Lower lobe of right lung (tissue), 2 donors: Measurements from ENCODE around the gene MYLK. TPM values are rescaled to one million over a fixed set of nuclear protein-coding genes. Genes with fewer than 3 reads are reported as not detected.
"Not testable (repeated sequence)": the region's sequence is repeated elsewhere in the genome, so short reads cannot be mapped to it uniquely, and the experiment has no call there.

Source experiments
- ATAC-seq, 2 donors: fragments of 200-7000 bp; cut with Tn5 transposase; one replicate each; pipeline ENCODE4 v1.9.1; 2020 to 2022; ENCODE audit warnings: mild to moderate bottlenecking in 2 of 2, moderate library complexity in 2 of 2
- DNase-seq: peaks from one replicate; pipeline ENCODE4 v3.0.0-alpha.2; 2020
- H3K27ac ChIP-seq: fragments of 200-600 bp; one replicate; pipeline ENCODE4 v1.8.0; 2022
- H3K27me3 ChIP-seq: fragments of 200-600 bp; one replicate; pipeline ENCODE4 v1.8.0; 2022; ENCODE audit warnings: low read depth
- H3K36me3 ChIP-seq: fragments of 200-600 bp; one replicate; pipeline ENCODE4 v1.8.0; 2022; ENCODE audit warnings: mild to moderate bottlenecking
- H3K4me1 ChIP-seq: fragments of 200-600 bp; one replicate; pipeline ENCODE4 v1.8.0; 2022
- H3K4me3 ChIP-seq: fragments of 200-600 bp; one replicate; pipeline ENCODE4 v1.8.0; 2022; ENCODE audit warnings: mild to moderate bottlenecking
- H3K9me3 ChIP-seq: fragments of 200-600 bp; one replicate; pipeline ENCODE4 v1.8.0; 2022
- intact Hi-C: fragments of 100-400 bp; cut with DNase I; formaldehyde crosslinking; loops from one replicate; pipeline ENCODE4 v1.11.0; 2022
- total RNA-seq: library from RNA; stranded (reverse); fragmentation: NEBNext Ultra II Directional; extraction: Animal tissue kit (Norgen Biotek cat#: 25700); gene quantifications from one replicate; pipeline ENCODE4 v1.2.1, GENCODE V29; 2021
- TF ChIP-seq, protein P1 (sequence below): fragments of 200-600 bp; IDR thresholded peaks from one replicate; pipeline ENCODE4 v1.8.0; 2022; ENCODE audit warnings: antibody characterized with exemption, mild to moderate bottlenecking
- donor health status: DM: no; HTN: yes; CAD: no; lungs with severe emphysema.

The MYLK gene
- total RNA-seq, 1 donor from 2014 or later = 156 TPM

GRCh38 chr3:123606527-123606926, 277.6 kb downstream of the MYLK start:
- TF ChIP-seq, protein P1, sequence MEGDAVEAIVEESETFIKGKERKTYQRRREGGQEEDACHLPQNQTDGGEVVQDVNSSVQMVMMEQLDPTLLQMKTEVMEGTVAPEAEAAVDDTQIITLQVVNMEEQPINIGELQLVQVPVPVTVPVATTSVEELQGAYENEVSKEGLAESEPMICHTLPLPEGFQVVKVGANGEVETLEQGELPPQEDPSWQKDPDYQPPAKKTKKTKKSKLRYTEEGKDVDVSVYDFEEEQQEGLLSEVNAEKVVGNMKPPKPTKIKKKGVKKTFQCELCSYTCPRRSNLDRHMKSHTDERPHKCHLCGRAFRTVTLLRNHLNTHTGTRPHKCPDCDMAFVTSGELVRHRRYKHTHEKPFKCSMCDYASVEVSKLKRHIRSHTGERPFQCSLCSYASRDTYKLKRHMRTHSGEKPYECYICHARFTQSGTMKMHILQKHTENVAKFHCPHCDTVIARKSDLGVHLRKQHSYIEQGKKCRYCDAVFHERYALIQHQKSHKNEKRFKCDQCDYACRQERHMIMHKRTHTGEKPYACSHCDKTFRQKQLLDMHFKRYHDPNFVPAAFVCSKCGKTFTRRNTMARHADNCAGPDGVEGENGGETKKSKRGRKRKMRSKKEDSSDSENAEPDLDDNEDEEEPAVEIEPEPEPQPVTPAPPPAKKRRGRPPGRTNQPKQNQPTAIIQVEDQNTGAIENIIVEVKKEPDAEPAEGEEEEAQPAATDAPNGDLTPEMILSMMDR = no peak
- Histone ChIP-seq H3K9me3 (no peaks in the 10 kb centered on the region), H3K4me1 (no peaks in the 10 kb centered on the region), H3K27me3 (no peaks in the 10 kb centered on the region), H3K4me3 (no peak overlapping the region), H3K36me3 (peaks cover 5% of the 10 kb centered on the region), H3K27ac (no peak overlapping the region)
- DNase-seq = no peak
- intact Hi-C loops = no loop called here
- ATAC-seq = no peak

DNA sequence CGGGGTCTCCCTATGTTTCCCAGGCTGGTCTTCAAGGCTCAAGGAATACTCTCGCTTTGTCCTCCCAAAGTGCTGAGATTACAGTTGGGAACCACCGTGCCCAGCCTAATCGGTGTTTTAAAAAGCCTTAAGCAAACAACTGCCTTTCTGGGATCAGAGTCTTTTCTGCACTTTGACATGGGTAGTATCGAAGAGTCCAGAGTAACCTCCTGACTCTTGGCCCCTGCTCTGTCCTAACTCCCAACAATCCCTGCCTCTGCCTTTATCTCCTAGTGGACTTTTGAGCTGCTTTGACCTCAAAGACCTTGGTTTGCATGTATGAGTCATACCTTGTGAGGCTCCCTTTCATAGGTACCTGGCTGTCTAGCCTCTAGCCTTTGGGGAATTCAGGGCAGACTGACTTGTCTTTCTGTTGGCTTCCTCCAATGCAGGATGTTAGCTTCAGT, 278.3 kb downstream of the MYLK start:
- Histone ChIP-seq H3K36me3 (no peaks in the 10 kb centered on the region), H3K4me3 (no peak overlapping the region), H3K27ac (peak overlapping the region; percentile 14), H3K4me1 (no peaks in the 10 kb centered on the region), H3K9me3 (no peaks in the 10 kb centered on the region), H3K27me3 (no peaks in the 10 kb centered on the region)
- ATAC-seq (peak; percentile 47 to 71), DNase-seq (no peak)
- intact Hi-C loops = no loop called here
- TF ChIP-seq, protein P1 = no peak

DNA sequence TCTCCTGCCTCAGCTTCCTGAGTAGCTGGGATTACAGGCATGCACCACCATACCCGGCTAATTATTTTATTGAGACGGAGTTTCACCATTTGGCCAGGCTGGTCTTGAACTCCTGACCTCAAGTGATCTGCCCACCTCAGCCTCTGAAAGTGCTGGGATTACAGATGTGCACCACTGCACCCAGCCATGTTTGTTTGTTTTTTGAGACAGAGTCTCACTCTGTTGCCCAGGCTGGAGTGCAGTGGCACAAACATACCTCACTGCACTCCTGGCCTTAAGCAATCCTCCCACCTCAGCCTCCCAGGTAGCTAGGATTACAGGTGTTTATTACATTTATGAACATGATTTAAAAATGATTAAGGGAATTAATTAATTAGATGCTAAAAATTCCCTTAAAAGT, 281.0 kb downstream of the MYLK start:
- H3K9me3 ChIP-seq, intact Hi-C loops, H3K4me3 ChIP-seq, ATAC-seq, H3K36me3 ChIP-seq, DNase-seq, H3K4me1 ChIP-seq, H3K27me3 ChIP-seq, H3K27ac ChIP-seq: not testable (repeated sequence)

DNA sequence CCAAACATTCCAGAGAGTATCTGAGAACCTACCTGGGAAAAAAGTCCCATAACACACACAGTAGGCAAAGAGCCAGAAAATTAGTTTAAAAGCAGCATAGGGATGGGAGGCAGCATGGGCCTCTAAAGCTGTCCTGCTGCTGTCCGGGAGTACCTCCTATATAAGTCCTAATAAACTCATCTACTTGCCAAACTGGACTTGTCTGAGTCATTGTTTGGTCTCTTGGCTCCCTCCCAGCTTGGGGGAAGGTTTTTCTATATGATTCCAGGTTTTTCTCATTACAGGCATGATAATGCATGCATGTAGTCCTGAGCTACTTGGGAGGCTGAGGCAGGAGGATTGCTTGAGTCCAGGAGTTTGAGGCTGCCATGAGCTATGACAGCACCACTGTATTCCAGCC, 281.8 kb downstream of the MYLK start:
- no peaks in the 10 kb centered on the region for H3K9me3 ChIP-seq
- DNase-seq = no peak
- no peaks in the 10 kb centered on the region for H3K4me1 ChIP-seq
- ATAC-seq = no peak
- H3K27ac ChIP-seq = no peak overlapping the region
- no peaks in the 10 kb centered on the region for H3K36me3 ChIP-seq
- no peaks in the 10 kb centered on the region for H3K27me3 ChIP-seq
- H3K4me3 ChIP-seq = no peak overlapping the region
- intact Hi-C loops = no loop called here
- TF ChIP-seq, protein P1 = no peak

GRCh38 chr3:123600863-123601262, 283.3 kb downstream of the MYLK start:
- ATAC-seq, intact Hi-C loops, H3K36me3 ChIP-seq: not testable (repeated sequence)

GRCh38 chr3:123597561-123597960, 286.6 kb downstream of the MYLK start:
- no peaks in the 10 kb centered on the region for H3K9me3 ChIP-seq
- ATAC-seq = no peak

More at GRCh38 chr3:123600863-123601262, 283.3 kb downstream of the MYLK start:
- not testable (repeated sequence) for H3K4me1 ChIP-seq, H3K4me3 ChIP-seq, H3K27me3 ChIP-seq, DNase-seq, H3K27ac ChIP-seq, H3K9me3 ChIP-seq

More at GRCh38 chr3:123597561-123597960, 286.6 kb downstream of the MYLK start:
- Histone ChIP-seq H3K36me3 (no peaks in the 10 kb centered on the region), H3K27me3 (no peaks in the 10 kb centered on the region), H3K4me1 (no peaks in the 10 kb centered on the region), H3K4me3 (no peak overlapping the region), H3K27ac (no peak overlapping the region)
- intact Hi-C loops = no loop called here
- TF ChIP-seq, protein P1 = no peak
- no peak for DNase-seq
